ENCODE measurements around the gene SERPINB5.

Gene SERPINB5

DNA sequence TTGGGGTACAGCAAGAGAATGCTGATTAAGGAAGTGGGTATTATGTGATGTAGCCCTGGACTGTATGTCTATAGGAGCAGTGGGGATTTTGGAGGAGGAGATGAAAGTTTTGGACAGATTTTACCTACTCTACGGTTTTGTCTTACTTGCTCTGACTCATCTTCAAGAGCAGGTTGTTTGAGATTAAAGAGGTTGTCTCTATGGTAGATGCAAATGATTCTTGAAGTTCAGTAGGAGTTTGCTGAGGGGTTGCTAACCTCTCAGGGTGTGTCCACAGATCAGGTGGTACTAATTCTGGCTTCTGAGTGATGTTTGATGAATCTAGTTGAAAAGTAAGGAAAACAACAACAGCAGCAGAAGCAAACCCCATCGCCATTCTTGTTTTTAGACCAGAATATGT, 55.7 kb downstream of the SERPINB5 start:
- DNase-seq: no peak

DNA sequence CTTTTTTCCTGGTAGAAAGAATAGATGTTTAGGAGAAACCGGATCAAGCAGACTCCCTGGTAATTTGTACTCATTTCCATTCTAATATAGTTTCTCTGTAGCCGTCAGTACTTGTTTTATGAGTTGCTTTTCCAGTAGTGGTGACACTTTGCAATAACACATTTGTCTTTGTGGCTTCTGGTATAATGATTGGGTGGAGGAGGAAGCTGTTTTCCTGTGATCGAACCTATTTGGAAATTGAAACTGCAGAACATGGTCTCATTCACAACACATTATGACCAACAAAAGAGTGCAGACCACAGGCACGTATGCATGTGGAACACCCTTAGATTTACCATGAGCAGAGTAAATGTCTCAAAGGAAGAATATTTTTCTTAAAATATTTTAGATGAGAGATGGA, 57.9 kb downstream of the SERPINB5 start:
- DNase-seq: no peak

DNA sequence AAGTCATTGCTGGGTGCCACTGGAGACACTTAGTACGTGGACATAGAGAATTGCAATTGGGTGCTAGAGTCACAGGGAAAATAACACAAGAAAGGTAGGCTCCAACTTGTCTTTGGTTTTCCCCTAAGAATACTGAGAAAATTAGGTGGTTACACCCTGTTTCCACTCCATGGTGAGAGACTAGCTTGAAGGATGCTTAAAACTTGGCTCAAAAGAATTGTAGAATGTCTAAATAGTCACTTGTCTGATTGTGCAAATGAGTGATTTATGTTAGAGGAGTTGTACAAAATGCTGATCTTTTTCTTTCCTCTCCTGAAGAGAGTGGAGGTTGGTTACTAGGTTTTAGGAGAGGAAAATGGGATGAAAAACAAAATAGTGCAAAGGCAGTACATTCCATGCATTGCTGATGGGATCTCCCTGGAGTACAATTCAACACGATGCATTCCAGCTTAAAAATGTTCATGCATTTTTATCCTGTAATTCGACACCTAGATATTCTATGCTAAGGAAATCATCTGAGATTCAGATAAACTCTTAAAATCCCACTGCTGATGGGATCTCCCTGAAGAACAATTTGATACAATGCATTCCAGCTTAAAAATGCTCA, 63.2 kb downstream of the SERPINB5 start:
- no peak for DNase-seq

DNA sequence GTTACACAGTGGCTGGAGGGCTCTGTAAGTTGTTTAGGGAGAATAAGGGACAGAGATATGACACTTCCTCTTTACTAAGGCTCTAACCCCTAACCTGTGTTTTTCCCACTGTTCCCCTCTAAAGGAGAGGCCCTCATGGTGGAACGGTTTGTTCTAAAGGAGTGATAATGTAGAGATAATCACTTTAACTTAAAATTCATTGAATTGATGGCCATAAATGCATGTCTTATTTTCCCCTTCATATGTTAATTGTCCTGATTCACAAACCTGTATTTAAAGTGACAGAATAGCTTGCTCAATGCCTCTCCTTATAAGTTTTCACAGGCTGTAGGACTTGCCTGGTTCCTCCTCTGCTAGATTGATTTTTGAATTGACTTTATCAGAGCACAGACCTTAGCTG, 65.3 kb downstream of the SERPINB5 start, which contains the start of gene SERPINB12:
SERPINB12 (plus strand) TSS at position 301 of the 400 bp plus-strand sequence. CDS start 13,791 bp downstream, outside the sequence.
- DNase-seq: no peak

DNA sequence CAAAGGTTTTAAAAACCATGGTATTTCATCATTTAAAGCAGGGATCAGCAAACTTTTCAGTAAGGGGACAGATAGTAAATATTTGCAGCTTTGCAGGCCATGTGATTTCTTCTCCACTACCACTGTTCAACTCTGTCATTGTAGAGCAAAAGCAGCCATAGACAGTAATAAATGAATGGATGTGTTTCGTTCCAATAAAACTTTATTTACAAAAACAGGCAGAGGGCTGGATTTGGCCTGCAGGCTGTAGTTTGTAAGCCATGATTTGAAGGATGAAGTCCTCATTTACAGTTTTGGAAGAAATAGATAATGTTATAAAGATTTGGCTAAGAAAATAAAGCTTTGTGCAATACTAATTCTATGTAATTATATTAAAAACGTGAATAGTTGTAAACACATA, 67.3 kb downstream of the SERPINB5 start:
- DNase-seq: no peak

DNA sequence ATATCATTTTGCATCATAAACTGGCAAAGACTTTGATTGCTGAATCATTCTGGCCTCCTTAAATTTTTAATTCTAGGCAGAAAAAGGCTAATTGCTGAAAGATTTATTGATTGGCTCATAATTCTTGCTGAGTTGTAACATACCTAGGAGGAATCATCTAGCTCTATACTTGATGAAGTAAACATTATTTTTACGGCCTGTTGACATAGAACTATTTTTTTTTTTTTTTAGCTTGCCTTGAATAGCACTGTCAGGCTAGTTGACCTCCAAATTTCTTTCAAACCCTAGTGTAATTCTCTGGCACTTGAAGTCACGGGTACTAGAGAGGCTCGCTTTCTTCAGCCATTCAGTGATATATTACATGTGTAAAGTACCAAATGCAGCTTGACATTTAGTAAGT, 68.2 kb downstream of the SERPINB5 start:
- DNase-seq: no peak

DNA sequence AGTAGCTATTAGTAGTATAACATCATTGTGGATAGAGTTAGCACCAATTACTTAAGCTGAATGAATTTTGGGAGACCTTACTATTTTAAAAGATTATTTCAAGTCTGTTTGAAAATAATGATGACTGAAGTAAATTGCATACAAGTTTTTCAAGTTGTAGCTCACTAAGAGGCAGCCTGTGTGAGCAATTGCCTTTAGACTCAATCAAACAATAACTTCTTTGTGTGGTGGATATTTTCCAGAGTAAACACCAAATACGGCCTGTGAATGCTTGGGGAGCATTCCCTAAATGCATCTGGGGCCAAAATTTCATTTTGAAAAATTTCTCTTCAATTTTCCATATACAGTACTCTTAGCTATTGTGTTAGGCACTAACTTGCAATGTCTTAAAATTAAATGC, 73.3 kb downstream of the SERPINB5 start:
- DNase-seq: no peak

DNA sequence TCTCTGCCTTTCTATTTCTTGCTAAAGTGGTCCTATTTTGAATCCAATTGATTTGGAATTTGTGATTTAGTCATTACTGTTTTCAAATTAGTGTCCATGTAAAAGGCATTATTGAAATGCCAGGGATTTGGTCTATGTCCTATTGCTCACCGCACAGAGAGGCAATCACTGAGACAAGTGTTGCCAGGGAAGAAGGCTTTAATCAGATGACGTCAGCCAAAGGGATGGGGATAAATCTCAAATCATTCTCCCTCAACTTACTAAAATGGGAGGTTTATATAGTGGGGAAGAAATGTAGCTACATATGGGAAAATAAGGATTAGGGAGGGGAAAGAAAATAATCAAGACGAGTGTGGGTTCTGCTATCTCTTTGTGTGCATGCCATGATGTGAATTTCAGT, 75.0 kb downstream of the SERPINB5 start:
- no peak for DNase-seq

DNA sequence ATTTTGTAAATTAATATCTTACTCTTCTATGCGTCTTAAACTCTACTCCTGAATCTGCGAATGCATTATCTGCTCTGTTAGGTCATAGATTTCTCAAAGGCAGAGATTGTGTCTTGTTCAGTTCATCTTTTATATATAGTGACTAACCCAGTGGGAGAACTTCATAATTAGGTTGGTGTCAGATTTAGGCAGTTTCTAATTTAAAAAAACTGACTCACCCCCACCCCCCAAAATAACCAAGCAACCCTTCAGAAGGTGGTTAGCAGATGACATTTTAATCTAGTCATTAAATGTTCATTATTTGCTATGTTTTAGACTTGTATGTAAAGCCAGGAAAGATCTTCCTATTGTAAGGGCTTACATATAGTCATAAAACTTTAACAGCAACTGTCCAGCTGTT, 75.8 kb downstream of the SERPINB5 start:
- DNase-seq: no peak

DNA sequence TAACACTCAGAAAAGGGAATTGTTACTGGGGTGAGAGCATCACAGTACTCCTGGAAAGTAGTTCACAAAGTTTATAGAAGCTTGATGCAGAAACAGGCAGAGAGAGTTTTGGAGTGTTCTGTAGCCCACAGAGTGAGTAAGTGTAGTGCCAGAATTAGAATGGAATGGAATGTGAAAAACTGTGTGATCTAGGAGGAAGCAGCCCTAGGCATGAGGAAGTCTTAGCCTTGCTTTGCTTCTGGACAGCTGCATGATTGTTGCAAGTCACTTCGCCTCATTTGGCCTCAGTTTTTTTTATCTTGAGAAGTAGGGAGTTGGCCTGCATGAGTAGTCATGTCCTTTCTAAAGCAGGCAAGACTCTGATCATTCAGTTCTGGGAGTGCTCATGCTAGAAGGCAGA, 76.3 kb downstream of the SERPINB5 start:
- no peak for DNase-seq
